ENCODE results near the gene BRD1.
"Not testable (repeated sequence)": the region's sequence is repeated elsewhere in the genome, so short reads cannot be mapped to it uniquely, and the experiment has no call there.

The BRD1 gene

DNA sequence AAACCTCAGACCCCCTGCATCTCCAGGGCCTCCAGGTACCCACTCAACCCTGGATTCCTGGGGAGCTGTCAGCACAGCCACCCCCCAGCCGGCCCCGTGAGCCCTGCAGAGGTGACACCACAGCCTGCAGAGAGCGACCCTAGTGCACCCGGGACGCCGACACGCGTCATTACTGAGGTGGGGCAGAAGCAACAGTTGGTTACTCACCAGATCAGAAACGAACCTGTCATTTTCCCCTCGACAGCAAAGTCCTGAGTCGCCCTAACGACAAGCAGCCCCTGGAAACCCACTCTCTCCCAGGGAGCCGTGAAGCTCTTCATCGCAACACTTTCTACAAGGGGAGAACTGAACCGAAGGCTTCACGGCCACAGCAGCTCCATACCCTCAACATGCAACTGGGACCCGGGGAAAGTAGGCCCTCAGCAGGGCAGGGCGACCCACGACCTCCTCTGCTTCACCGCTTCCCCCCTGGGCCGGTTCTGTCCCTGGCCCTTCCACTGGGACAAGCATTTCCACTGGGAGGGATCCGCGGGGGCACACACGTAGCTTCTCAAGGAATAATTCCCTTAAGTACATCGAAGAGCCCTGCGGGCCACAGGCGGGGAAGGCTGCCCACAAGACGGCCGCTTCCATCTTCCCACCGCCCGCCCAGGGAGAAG is 1.6 kb downstream of the BRD1 start:
- no peak for DNase-seq

DNA sequence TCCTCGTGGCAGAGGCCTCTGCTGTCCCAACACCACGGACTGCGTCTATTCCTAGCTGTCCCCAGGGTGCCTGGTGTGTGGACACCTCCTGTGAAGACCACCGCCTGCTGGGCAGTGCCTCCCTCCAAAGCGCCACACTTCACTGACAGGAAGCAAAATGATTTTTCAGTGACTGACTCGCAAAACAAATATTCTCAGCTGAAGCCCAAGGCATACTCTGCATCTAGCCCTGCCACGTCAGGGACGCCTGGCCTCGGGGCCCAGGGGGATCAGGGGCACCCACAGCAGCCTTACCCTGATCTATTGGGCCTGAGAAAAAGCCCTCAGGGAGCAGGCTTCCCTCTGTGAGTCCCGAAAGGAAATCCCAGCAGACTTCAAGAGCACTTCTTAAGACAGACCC is 2.2 kb downstream of the BRD1 start:
- no peak for DNase-seq

- no peak for DNase-seq
Measured at GRCh38 chr22:49824936-49825335, 2.7 kb downstream of the BRD1 start.

DNA sequence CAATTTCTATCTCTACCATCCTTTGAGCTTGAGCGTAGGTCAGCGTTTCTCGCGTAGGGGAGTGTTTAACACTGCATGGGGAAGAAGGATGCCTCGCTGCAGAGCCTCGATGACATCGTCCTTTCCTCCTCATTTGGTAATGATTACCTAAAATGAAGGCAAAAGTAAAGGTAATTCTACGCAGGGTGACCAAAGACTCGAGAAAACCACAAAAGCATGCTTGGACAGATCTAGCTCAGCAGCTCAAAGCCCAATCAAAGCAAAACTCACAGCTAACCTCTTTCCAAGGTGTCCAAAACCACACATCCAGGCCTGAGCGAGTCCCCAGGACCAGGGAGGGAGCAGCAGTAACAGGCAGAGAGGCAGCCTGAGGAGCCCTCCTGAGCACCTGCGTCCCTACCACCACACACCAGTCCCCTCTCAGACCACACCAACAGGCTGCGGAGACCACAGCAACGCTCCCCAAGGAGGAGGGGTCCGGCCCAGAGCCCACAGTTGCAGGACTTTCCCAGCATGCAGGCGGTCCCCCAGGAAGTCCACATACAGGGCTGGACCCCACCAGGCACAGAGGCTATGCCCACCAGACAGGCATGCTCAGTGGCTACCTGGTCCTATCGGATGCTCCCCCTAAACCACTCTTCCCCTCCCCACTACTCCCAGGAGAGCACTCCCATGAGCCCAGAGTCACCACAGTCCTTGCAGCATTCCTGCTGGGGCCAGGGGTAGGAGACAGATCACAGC is 3.3 kb downstream of the BRD1 start:
- no peak for DNase-seq

- no peak for DNase-seq
Measured at GRCh38 chr22:49823289-49824045, 4.2 kb downstream of the BRD1 start.

- DNase-seq = not testable (repeated sequence)
Measured at GRCh38 chr22:49821741-49822140, 5.9 kb downstream of the BRD1 start.

DNA sequence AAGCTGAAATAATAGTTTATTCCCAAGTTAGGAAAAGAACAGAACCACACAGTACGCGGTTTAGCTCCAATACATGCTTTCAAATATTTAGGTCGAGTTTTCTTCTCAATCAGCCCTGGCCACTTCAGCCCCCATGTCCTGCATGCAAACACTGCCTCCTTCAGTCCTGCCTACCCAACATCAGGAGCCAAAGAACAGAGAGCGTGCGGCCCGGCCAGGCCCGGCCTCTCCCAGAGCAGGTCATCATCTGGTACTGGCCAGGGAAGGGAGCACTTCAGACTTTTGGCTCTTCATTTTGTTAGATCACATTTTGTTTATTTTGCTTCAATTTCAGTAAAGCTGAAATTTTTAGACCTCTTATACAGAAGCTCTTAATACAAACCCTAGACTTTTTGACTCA is 6.7 kb downstream of the BRD1 start:
- no peak for DNase-seq

- DNase-seq = no peak
Measured at GRCh38 chr22:49817359-49817758, 10.3 kb downstream of the BRD1 start.

GRCh38 chr22:49815641-49816091 is 12.0 kb downstream of the BRD1 start:
- no peak for DNase-seq

DNA sequence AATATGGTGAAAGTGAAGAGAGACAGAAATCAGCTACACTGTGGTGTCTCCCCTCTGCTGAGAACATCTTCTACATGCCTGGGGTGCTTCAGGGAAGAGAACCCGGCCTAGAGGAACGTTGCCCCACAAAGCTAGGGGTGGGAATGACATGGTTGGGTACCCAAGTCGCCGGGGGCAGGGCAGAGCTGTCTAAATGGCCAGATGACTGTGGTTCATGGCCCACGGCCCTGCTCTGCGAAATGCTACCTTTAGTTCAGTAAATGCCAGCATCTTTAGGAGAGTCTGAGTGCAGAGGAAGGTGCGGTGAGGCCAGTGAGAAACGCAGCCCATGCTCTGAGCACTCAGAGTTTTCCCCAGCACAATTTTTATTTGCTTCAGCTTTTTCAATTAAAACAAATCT is 12.8 kb downstream of the BRD1 start:
- no peak for DNase-seq

DNA sequence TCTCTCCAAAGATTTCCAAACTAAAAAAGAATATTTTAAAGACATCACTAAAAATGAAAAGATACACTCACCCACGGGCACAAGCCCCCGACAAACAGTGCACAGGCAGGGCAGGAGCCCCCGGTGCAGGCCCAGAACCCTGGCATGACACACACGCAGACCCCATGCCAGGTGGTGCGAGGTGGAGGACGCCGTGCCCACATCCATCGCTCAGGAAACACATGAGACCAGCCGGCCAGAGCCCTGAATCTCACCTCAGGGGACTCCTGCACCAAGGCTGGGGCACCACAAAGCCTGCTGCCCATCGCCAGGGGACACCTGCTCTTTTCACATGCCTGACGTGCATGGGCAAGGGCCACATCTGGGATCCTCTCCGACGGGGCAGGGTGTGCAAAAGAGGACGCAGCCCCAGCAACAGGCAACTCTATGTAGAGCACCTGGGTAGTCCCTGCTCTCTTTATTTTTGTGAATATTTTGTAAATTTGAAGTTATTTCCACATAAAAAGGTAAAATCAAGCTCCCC is 13.4 kb downstream of the BRD1 start:
- no peak for DNase-seq

GRCh38 chr22:49812838-49813237 is 14.8 kb downstream of the BRD1 start:
- no peak for DNase-seq

DNA sequence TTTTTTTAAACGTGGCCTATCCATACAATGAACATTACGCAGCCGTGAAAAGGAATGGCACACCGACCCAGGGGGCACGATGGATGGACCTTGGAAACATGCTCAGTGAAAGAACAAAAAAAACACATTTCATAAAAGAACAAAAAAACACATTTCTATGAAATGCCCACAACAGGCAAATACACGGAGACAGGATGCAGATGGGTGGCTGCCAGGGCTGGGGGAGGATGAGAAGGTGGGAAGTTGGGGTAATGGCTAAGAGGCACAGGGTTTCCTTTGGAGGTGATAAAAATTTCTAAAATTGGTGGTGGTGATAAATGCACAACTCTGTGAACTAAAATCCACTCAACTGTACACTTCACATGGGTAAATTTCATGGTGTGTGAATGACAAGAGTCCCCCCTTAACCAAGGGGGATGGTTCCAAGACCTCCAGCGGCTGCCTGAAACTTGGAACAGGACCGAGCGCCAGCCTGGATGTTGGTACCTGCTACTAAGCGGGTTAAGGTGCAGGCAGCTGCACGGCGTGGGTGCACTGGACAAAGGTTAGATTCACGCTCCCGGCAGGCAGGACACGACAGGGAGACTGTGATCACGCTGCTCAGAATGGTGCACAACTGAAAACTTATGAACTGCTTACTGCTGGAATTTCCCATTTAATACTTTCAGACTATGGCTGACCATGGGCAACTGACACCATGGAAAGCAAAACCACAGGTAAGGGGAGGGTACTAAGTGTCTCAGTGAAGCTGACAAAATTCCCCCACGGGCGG is 16.5 kb downstream of the BRD1 start:
- no peak for DNase-seq

- DNase-seq = no peak
Measured at GRCh38 chr22:49810363-49811019, 17.2 kb downstream of the BRD1 start.

DNA sequence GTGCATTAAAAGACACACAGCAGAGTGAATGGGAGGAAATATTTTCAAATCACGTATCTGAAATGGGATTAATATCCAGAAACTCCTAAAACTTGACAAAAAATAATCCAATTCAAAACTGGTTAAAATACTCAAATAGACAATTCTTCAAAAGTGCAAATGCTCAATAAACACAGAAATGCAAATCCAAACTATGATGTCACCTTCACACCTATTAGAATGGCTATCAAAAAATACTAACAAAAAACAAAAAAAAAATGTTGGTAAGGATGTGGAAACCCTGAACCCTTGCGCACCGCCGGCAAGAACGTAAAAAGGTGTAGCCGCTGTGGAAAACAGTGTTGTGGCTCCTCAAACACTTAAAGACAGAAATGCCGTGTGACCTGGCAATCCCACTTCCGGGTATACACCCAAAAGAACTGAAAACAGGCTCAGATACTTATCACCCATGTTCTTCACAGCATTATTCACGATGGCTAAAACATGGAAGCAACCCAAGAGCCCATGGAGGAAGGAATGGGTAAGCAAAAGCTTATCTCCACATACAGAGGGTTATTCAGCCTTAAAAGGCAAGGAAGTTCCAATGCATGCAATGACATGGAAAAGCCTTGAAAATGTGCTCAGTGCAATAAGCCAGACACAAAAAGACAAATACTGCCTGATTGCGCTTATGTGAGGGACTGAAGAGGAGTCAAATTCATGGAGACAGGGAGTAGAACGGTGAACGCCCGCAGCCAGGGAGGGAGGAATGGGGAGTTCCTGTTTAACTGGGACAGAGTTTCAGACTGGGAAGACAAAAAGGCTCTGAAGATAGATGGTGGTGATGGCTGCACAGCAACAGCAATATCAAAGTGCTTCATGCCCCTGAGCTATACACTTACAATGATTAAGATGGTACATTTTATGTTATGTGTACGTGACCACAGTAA is 19.6 kb downstream of the BRD1 start:
- no peak for DNase-seq

GRCh38 chr22:49807129-49807528 is 20.5 kb downstream of the BRD1 start:
- DNase-seq = no peak

GRCh38 chr22:49803737-49804375 is 23.8 kb downstream of the BRD1 start:
- DNase-seq = no peak

DNA sequence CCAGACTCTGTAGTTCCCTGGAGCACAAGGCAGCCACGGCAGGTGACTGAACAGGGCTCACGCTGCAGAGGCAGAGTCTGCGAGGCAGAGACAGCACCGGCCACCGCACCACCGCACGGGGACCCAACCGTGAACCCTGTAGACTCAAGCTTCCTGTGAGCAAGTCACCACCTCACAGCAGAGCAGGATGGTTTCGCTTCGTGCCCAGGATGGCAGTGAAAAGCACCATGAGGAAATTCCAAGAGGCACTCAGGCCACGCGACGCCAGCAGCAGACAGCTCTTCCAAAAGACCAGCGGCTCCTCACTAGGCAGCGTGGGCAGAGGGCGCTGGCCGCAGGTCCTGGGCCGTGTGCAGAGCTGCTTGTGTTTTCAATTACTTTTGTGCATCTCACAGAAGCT is 24.5 kb downstream of the BRD1 start:
- no peak for DNase-seq

GRCh38 chr22:49801391-49802060 is 26.1 kb downstream of the BRD1 start:
- DNase-seq = no peak
